AG04450 (cell line): ENCODE measurements around the gene TEN1. TPM values are rescaled to one million over a fixed set of nuclear protein-coding genes. Genes with fewer than 3 reads are reported as not detected.

Experiments used
- CTCF ChIA-PET: fragments of 300-600, 350-600 bp; formaldehyde crosslinking; extraction: SDS; loops from one replicate; lab custom pipeline; 2022; ENCODE audit warnings: antibody characterized with exemption, inconsistent platforms; lab: Charles Lee
- POLR2A ChIA-PET: fragments of 350-600 bp; formaldehyde crosslinking; extraction: SDS; loops from one replicate; lab custom pipeline; 2021; ENCODE audit warnings: antibody characterized with exemption, inconsistent platforms; lab: Yijun Ruan, JAX
- DNase-seq: peaks from one replicate; pipeline ENCODE4 v3.0.0-alpha.2; 2011; ENCODE audit warnings: low read depth, low spot score
- H3K27ac ChIP-seq: one replicate; pipeline ENCODE4 v1.5.1; 2012; ENCODE audit warnings: low read depth, low read length, control low read depth
- H3K27me3 ChIP-seq: one replicate; pipeline ENCODE4 v1.6.0; 2012; ENCODE audit warnings: low read length; ENCODE audit not compliant: control insufficient read depth, insufficient read depth
- H3K4me3 ChIP-seq: 2 replicates; pipeline ENCODE4 v1.5.1; 2011; ENCODE audit warnings: mild to moderate bottlenecking, low read depth, low read length, control low read depth
- H3K9me3 ChIP-seq: 2 replicates; pipeline ENCODE4 v1.5.1; 2012; ENCODE audit warnings: low read length; ENCODE audit not compliant: control insufficient read depth, insufficient read depth
- polyA plus RNA-seq: library from polyadenylated mRNA; depleted of rRNA; stranded (reverse); fragments of >200 nt; gene quantifications from 2 replicates; pipeline ENCODE4 v1.2.3, GENCODE V29; 2011
- TF ChIP-seq, protein P1 (sequence below): IDR thresholded peaks from 2 replicates; pipeline ENCODE4 v1.5.1; 2011; ENCODE audit warnings: low read depth, low read length, control low read depth, inconsistent platforms

Gene TEN1
- polyA plus RNA-seq, 1 experiment: 9.1 TPM

DNA sequence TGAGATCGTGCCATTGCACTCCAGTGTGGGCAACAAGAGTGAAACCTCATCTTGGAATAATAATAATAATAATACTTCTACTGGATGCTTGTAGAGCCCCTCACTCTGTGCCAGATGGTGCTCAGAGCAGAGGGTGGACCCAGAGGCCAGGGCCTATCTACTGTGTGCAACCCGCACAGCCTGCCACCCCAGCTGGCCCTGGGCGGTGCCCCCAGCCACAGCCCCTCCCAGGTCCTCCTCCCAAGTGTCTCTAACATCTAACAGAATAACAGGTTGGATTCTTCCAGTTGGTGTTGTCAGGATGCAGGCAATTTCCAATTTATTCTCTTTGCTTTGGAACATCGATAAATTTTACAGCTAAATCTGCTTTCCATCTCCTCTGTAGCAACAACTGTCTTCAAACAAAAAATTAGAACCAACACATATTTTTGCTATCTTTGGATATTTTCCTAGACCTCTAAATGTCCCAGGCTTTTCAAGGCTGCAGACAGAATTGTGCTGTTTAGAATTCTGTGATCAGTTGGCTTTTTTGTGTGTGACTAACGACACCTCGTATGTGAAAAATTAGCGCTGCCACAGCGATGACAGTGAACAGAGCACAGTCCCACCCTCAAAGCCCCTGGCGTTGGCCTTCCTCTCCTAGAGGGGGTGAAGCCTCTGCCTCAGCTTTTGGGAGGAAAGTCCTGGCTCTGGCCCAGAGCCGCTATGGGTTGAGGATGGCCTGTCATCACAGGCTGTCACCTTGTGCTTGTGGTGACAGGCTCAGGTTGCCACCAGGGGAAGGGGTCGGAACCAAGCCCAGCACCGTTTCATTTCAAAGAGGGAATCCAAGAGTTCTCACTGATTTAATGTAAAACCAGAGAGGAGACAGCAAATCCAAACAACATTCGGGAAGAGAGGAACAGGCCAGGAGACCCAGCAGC lies 55.6 kb downstream of the TEN1 start:
- H3K4me3 ChIP-seq: no peak overlapping the region
- CTCF ChIA-PET: interaction anchor here (0.5 kb wide), 1 partner anchor 518 kb away, joined by 3 read pairs; no protein-coding TSS in a partner anchor
- TF ChIP-seq, protein P1, sequence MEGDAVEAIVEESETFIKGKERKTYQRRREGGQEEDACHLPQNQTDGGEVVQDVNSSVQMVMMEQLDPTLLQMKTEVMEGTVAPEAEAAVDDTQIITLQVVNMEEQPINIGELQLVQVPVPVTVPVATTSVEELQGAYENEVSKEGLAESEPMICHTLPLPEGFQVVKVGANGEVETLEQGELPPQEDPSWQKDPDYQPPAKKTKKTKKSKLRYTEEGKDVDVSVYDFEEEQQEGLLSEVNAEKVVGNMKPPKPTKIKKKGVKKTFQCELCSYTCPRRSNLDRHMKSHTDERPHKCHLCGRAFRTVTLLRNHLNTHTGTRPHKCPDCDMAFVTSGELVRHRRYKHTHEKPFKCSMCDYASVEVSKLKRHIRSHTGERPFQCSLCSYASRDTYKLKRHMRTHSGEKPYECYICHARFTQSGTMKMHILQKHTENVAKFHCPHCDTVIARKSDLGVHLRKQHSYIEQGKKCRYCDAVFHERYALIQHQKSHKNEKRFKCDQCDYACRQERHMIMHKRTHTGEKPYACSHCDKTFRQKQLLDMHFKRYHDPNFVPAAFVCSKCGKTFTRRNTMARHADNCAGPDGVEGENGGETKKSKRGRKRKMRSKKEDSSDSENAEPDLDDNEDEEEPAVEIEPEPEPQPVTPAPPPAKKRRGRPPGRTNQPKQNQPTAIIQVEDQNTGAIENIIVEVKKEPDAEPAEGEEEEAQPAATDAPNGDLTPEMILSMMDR: no peak
- no peak overlapping the region for H3K27ac ChIP-seq
- H3K27me3 ChIP-seq: no peaks in the 10 kb centered on the region
- DNase-seq: no peak
- POLR2A ChIA-PET: no interaction called here
- peaks cover 6% of the 10 kb centered on the region; the same call in 1 of the 2 replicates for H3K9me3 ChIP-seq

- CTCF ChIA-PET: interaction anchor here (2.6 kb wide), 1 partner anchor 23 kb away, joined by 9 read pairs; no protein-coding TSS in a partner anchor
- Histone ChIP-seq H3K27ac (no peak overlapping the region), H3K9me3 (peaks cover 6% of the 10 kb centered on the region; the same call in 1 of the 2 replicates), H3K27me3 (no peaks in the 10 kb centered on the region), H3K4me3 (no peak overlapping the region)
- POLR2A ChIA-PET: interaction anchor here (0.8 kb wide), 1 partner anchor 58 kb away, joined by 3 read pairs; no protein-coding TSS in a partner anchor
- no peak for DNase-seq
- TF ChIP-seq, protein P1: no peak
Measured at GRCh38 chr17:76036497-76037261, 57.6 kb downstream of the TEN1 start.

GRCh38 chr17:76038050-76038449 lies 59.0 kb downstream of the TEN1 start:
- Histone ChIP-seq H3K27ac (no peak overlapping the region), H3K4me3 (no peak overlapping the region), H3K9me3 (peaks cover 2% of the 10 kb centered on the region; the same call in 1 of the 2 replicates), H3K27me3 (no peaks in the 10 kb centered on the region)
- CTCF ChIA-PET: interaction anchor here (2.6 kb wide), 1 partner anchor 24 kb away, joined by 9 read pairs; no protein-coding TSS in a partner anchor
- TF ChIP-seq, protein P1: no peak
- POLR2A ChIA-PET: no interaction called here
- DNase-seq: no peak

DNA sequence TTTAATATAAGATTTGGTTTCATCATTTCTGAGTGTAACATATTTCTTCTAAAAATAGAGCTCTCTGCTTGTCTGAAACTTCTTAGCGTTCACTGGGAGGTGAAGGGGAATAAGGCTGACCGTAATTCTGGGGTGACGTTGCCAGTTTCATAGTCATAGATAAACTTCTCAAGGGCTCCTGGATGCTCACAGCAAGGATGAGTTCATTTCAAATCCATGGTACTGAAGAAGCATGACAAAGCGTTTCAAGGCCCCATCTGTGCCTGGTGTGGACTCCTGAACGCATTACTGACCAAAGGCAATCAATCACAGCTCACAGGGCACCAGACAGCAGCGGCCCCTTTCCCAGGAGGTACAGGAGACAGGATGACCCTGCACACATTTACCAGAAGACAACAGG lies 60.1 kb downstream of the TEN1 start:
- TF ChIP-seq, protein P1: no peak
- DNase-seq: no peak
- Histone ChIP-seq H3K27ac (no peak overlapping the region), H3K4me3 (no peak overlapping the region), H3K9me3 (no peaks in the 10 kb centered on the region), H3K27me3 (no peaks in the 10 kb centered on the region)
- POLR2A ChIA-PET: no interaction called here
- CTCF ChIA-PET: interaction anchor here (1.0 to 2.6 kb wide), 2 partner anchors 25 to 39 kb away, joined by 3 to 9 read pairs; partner anchors contain the start of gene CDK3
